NCI-H128 (cell line): ENCODE data around the gene SH3BGRL2.
A peak's percentile ranks its signal among the peaks of the same experiment; 100 is the strongest.

Source experiments
- DNase-seq: peaks from one replicate; lab custom pipeline; 2025; ENCODE audit not compliant: unreplicated experiment; lab: John Stamatoyannopoulos, UW

SH3BGRL2 gene

GRCh38 chr6:79630883-79631692 lies at the start of gene SH3BGRL2:
Gene SH3BGRL2 (plus strand): TSS chr6:79631329. CDS start chr6:79631462, 133 bp downstream.
- DNase-seq = peak; percentile 54

GRCh38 chr6:79584332-79584731 lies 46.8 kb upstream of the SH3BGRL2 start:
- DNase-seq = no peak

GRCh38 chr6:79586548-79586947 lies 44.6 kb upstream of the SH3BGRL2 start:
- DNase-seq = no peak

- no peak for DNase-seq
Measured at GRCh38 chr6:79589701-79590100, 41.4 kb upstream of the SH3BGRL2 start.

GRCh38 chr6:79597155-79597554 lies 34.0 kb upstream of the SH3BGRL2 start:
- no peak for DNase-seq

- no peak for DNase-seq
Measured at GRCh38 chr6:79598012-79598411, 33.1 kb upstream of the SH3BGRL2 start.

GRCh38 chr6:79599725-79600259 lies 31.3 kb upstream of the SH3BGRL2 start:
- no peak for DNase-seq

GRCh38 chr6:79600313-79600712 lies 30.8 kb upstream of the SH3BGRL2 start:
- DNase-seq = no peak

GRCh38 chr6:79600812-79601609 lies 30.1 kb upstream of the SH3BGRL2 start:
- no peak for DNase-seq

GRCh38 chr6:79602859-79603258 lies 28.3 kb upstream of the SH3BGRL2 start:
- no peak for DNase-seq

GRCh38 chr6:79604583-79605037 lies 26.5 kb upstream of the SH3BGRL2 start:
- no peak for DNase-seq

- DNase-seq = no peak
Measured at GRCh38 chr6:79605061-79605460, 26.1 kb upstream of the SH3BGRL2 start.

- no peak for DNase-seq
Measured at GRCh38 chr6:79605968-79606764, 25.0 kb upstream of the SH3BGRL2 start.

- DNase-seq = no peak
Measured at GRCh38 chr6:79607000-79607399, 24.1 kb upstream of the SH3BGRL2 start.

- no peak for DNase-seq
Measured at GRCh38 chr6:79608334-79609224, 22.6 kb upstream of the SH3BGRL2 start.

GRCh38 chr6:79609225-79609595 lies 21.9 kb upstream of the SH3BGRL2 start:
- DNase-seq = no peak

- no peak for DNase-seq
Measured at GRCh38 chr6:79610306-79611009, 20.7 kb upstream of the SH3BGRL2 start.

GRCh38 chr6:79612457-79612856 lies 18.7 kb upstream of the SH3BGRL2 start:
- no peak for DNase-seq

- DNase-seq = no peak
Measured at GRCh38 chr6:79612918-79613317, 18.2 kb upstream of the SH3BGRL2 start.
